BE2C (cell line): Measurements from ENCODE around the gene NT5DC1.

Experiments used
- DNase-seq: peaks from one replicate; pipeline ENCODE4 v3.0.0-alpha.2; 2020
- H3K27me3 ChIP-seq: fragments of 250-450 bp; sonication (Bioruptor Pico); 2 replicates; pipeline ENCODE4 v1.5.1; 2020; ENCODE audit warnings: mild to moderate bottlenecking
- H3K36me3 ChIP-seq: fragments of 250-450 bp; sonication (Bioruptor Pico); 2 replicates; pipeline ENCODE4 v1.5.1; 2020; ENCODE audit warnings: mild to moderate bottlenecking
- H3K4me1 ChIP-seq: fragments of 250-450 bp; sonication (Bioruptor Pico); 2 replicates; pipeline ENCODE4 v1.5.1; 2020
- H3K4me3 ChIP-seq: 2 replicates; pipeline ENCODE4 v1.5.1; 2011; ENCODE audit warnings: low read depth, low read length
- H3K9me3 ChIP-seq: fragments of 250-450 bp; sonication (Bioruptor Pico); 2 replicates; pipeline ENCODE4 v1.5.1; 2020
- TF ChIP-seq, protein P1 (sequence below): IDR thresholded peaks from 2 replicates; pipeline ENCODE4 v1.5.1; 2012; ENCODE audit warnings: mild to moderate bottlenecking, low read depth, low read length

Gene NT5DC1

DNA sequence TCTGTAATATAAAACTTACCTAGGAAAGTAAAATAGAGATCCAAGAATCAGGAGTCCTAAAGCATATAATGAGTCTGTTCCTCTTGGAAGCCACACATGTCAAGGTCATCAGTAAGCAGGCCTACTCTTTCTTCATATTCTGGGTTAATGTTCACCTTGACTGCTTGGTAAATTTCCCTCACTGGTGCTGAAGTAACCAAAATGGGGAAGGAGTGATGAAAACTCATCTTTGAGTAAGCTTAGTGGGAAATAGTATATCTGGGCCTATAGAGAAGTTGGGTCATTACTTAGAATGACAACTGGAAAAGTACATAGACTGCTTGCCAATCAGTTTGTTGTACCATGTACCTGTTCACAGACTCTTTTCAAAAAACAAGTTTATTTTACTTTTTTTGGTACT is 146.6 kb downstream of the NT5DC1 start:
- no peak overlapping the region for H3K4me3 ChIP-seq
- H3K27me3 ChIP-seq = no peaks in the 10 kb centered on the region
- H3K9me3 ChIP-seq = no peaks in the 10 kb centered on the region
- DNase-seq = no peak
- TF ChIP-seq, protein P1, sequence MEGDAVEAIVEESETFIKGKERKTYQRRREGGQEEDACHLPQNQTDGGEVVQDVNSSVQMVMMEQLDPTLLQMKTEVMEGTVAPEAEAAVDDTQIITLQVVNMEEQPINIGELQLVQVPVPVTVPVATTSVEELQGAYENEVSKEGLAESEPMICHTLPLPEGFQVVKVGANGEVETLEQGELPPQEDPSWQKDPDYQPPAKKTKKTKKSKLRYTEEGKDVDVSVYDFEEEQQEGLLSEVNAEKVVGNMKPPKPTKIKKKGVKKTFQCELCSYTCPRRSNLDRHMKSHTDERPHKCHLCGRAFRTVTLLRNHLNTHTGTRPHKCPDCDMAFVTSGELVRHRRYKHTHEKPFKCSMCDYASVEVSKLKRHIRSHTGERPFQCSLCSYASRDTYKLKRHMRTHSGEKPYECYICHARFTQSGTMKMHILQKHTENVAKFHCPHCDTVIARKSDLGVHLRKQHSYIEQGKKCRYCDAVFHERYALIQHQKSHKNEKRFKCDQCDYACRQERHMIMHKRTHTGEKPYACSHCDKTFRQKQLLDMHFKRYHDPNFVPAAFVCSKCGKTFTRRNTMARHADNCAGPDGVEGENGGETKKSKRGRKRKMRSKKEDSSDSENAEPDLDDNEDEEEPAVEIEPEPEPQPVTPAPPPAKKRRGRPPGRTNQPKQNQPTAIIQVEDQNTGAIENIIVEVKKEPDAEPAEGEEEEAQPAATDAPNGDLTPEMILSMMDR = no peak
- H3K36me3 ChIP-seq = peaks cover 7% of the 10 kb centered on the region
- H3K4me1 ChIP-seq = peaks cover 22% of the 10 kb centered on the region

DNA sequence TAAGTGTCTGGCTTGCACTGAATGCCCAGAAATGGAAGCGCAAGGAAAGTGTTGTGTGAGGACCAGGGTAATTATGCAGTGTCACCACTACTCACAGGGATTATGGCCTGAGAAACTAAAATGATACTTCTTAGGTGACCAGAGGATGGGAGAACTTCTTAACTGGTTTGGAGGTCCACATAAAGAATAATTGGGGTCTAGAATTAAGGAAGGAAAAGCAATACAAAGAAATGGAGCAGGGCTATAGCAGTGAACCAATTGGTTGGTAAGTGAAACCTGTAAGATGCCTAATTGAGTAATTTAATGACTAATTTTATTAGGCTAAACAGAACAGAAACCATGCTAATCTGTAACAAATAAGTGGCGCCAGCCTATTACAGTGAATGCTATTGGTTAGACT is 147.9 kb downstream of the NT5DC1 start:
- Histone ChIP-seq H3K27me3 (no peaks in the 10 kb centered on the region), H3K4me1 (peaks cover 23% of the 10 kb centered on the region), H3K36me3 (peaks cover 7% of the 10 kb centered on the region), H3K4me3 (no peak overlapping the region), H3K9me3 (no peaks in the 10 kb centered on the region)
- no peak for DNase-seq
- TF ChIP-seq, protein P1 = no peak

DNA sequence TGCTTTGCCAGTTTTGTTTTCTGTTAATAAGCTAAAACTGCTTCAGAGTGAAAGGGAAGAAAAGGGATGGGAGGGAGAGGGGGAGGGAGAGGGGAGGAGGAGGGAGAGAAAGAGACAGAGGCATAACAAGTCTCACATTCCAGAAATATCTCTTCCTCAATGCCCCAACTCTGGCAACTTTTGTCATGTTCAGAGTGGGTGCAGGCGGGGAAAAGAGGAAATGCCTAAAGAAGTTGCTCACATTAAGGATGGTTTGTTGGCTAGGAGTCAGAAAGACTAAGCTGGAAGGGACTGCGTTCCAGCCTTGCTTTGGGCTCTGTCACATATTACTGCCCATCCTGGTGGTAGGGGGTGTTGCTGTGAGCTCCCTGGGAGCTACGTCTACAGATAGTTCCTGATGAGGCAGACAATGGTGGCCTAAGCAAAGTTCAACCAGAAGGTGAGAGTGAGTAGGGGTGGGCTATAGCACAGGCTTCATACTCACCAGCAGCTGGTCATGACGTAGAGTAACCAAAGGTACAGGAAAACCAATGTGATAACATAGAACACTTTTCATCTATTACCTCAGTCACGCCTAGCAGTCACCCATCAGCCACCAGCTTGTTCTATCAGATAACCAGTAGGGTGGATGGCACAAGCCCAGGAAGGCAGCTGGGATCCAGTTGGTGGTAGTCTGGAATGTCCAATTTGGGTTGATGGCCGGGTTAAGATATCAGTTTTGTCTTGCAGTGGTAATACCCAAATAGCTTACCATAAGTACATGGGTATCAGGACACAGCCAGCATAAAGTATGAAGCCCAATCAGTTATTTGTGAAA is 151.1 kb downstream of the NT5DC1 start:
- Histone ChIP-seq H3K4me3 (peak overlapping the region; percentile 98), H3K9me3 (no peaks in the 10 kb centered on the region), H3K36me3 (peaks cover 7% of the 10 kb centered on the region), H3K4me1 (peaks cover 13% of the 10 kb centered on the region), H3K27me3 (no peaks in the 10 kb centered on the region)
- no peak for DNase-seq
- TF ChIP-seq, protein P1 = no peak

DNA sequence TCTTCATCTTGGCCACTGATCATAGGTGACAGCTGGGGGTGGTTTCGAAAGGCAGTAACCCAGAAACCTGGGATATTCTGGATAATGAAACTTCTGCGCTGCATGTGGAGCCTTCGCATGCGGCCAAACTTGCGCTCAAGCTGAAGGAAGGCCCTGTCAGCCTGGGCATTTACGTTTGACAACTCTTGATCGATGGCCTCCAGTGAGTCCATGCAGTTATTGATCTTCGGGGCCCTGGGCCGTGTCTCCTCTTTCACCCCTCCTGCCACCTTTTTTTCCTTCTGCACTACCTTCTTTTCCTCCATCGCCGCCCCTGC is 152.5 kb downstream of the NT5DC1 start:
- DNase-seq = no peak
- Histone ChIP-seq H3K9me3 (no peaks in the 10 kb centered on the region), H3K36me3 (peaks cover 7% of the 10 kb centered on the region), H3K4me3 (peak overlapping the region; percentile 98), H3K4me1 (peaks cover 13% of the 10 kb centered on the region), H3K27me3 (no peaks in the 10 kb centered on the region)
- TF ChIP-seq, protein P1 = no peak

DNA sequence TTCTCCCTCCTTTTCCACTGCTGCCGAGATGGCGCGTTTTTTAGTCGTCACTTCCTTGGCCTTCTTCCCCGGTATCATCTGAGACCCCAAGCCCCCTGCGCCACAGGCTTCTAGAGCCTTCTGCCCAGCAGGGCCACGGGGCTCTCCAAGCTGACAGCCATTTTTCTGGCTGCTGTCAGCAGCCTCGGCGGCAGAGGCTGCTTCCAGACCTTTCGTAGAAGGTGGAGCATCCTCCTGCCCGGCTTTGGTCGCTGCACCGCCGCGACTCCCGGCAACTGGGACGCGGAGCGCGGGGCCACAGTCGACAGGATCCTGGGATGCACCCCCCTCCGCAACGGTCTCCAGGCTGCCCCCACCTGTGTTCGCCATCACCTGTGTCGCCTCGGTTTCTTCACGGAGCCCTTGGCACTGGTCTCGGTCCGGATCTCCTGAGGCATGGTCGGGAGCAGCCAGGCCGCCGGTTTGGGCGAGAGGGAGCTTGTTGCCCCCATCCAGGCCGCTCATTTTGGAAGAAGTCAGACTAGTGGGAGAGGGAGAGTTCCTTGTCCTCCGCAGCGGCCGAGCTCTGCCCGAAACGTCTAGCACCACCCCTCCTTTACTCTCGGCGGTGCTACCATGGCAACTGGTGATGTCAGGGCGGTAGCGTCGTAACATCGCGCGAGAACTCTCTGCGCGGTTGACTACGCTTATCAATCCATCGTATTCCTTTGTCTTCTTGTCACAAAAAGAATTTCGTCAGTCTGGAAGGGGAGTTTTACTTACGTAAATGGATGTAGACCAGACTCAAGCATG is 153.0 kb downstream of the NT5DC1 start, which contains the start of gene TSPYL4:
TSS of gene TSPYL4 (minus strand) at position 571 of the 792 bp plus-strand sequence. CDS start at position 504, 67 bp downstream.
- Histone ChIP-seq H3K36me3 (peaks cover 7% of the 10 kb centered on the region), H3K27me3 (no peaks in the 10 kb centered on the region), H3K9me3 (no peaks in the 10 kb centered on the region), H3K4me3 (peak within 1 kb of the TSS; percentile 98), H3K4me1 (peaks cover 12% of the 10 kb centered on the region)
- DNase-seq = peak; percentile 95
- TF ChIP-seq, protein P1 = no peak
